Heart left ventricle (tissue), 16 donors: ENCODE measurements around the gene PRMT7. TPM values are rescaled to one million over a fixed set of nuclear protein-coding genes. Genes with fewer than 3 reads are reported as not detected.

Source experiments
- ATAC-seq, 4 donors: fragments of 200-7000 bp; cut with Tn5 transposase; one replicate each; pipeline ENCODE4 v1.9.1; 2020 to 2022; ENCODE audit warnings: moderate library complexity in 4 of 4, mild to moderate bottlenecking in 3 of 4, moderate number of reproducible peaks in 1 of 4
- DNase-seq, 5 donors: peaks; one replicate each; pipeline ENCODE4 v3.0.0-alpha.2; 2020
- H3K27ac ChIP-seq, 12 donors: fragments of 200-600 bp; sonication (generic) in 4 of 12; one replicate each; pipeline versions ENCODE4 v1.5.0 to v1.8.0; 2016 to 2022; ENCODE audit warnings: mild to moderate bottlenecking in 2 of 12
- H3K27me3 ChIP-seq, 9 donors: fragments of 200-600 bp; sonication (generic) in 2 of 9; one replicate each; pipeline versions ENCODE4 v1.5.1 to v1.8.0; 2016 to 2022; ENCODE audit warnings: mild to moderate bottlenecking in 3 of 9
- H3K36me3 ChIP-seq, 9 donors: fragments of 200-600 bp; sonication (generic) in 2 of 9; one replicate each; pipeline versions ENCODE4 v1.5.0 to v1.8.0; 2018 to 2022; ENCODE audit warnings: mild to moderate bottlenecking in 2 of 9
- H3K4me1 ChIP-seq, 12 donors: fragments of 200-600 bp; sonication (generic) in 4 of 12; one replicate each; pipeline versions ENCODE4 v1.5.0 to v1.8.0; 2016 to 2022; ENCODE audit warnings: mild to moderate bottlenecking in 3 of 12
- H3K4me3 ChIP-seq, 12 donors: fragments of 200-600 bp; sonication (generic) in 4 of 12; one replicate each; pipeline versions ENCODE4 v1.5.0 to v1.8.0; 2017 to 2022; ENCODE audit warnings: mild to moderate bottlenecking in 9 of 12, moderate library complexity in 4 of 12
- H3K9me3 ChIP-seq, 12 donors: fragments of 200-600 bp; sonication (generic) in 4 of 12; one replicate each; pipeline versions ENCODE4 v1.5.0 to v1.8.0; 2016 to 2022; ENCODE audit warnings: mild to moderate bottlenecking in 1 of 12
- POLR2A ChIP-seq, 2 donors: fragments of 450-650 bp; IDR thresholded peaks; one replicate each; pipeline ENCODE4 v1.6.1; 2017; ENCODE audit warnings: antibody characterized with exemption in 2 of 2, mild to moderate bottlenecking in 2 of 2, moderate library complexity in 2 of 2
- WGBS, 4 donors: extraction: QIAGEN DNeasy Blood & Tissue Kit in 2 of 4; methylation state at CpG; one replicate each; pipeline versions ENCODE4 v1.1.5 to v1.1.7; 2013 to 2018; 5-methylcytosine and 5-hydroxymethylcytosine counted together
- intact Hi-C, 10 donors: fragments of 100-400 bp; cut with DNase I; formaldehyde crosslinking; loops; one replicate each; pipeline versions ENCODE4 v1.11.1 to v1.14.2; 2022
- polyA plus RNA-seq, 2 donors: library from polyadenylated mRNA; stranded (reverse); fragments of 200-250 nt; gene quantifications; one replicate each; pipeline ENCODE4 v1.2.3, GENCODE V29; 2013
- total RNA-seq, 9 donors: library from RNA; depleted of rRNA in 2 of 9; stranded (reverse); fragments of >200 nt in 2 of 9; fragmentation: NEBNext Ultra II Directional in 3 of 9; extraction: Animal tissue kit (Norgen Biotek cat#: 25700) in 3 of 9; gene quantifications; one replicate each; pipeline versions ENCODE4 v1.1.0 to v1.2.4, GENCODE V29; 2016 to 2023
- TF ChIP-seq, protein P1 (sequence below), 12 donors: fragments of 200-600 bp; sonication (generic) in 4 of 12; IDR thresholded peaks; one replicate each; pipeline versions ENCODE4 v1.5.0 to v1.8.0; 2018 to 2022; ENCODE audit warnings: antibody characterized with exemption in 12 of 12, mild to moderate bottlenecking in 5 of 12
- donor health status: ischemic (EF 13 %, LVEDD 7.1; RV severe dilation, severe dysfunction).
- donor health status: healthy with polysubstance abuse.
- donor health status: DM: no; HTN: yes; CAD: no.
- donor health status: DM: no; HTN: no; CAD: no.
- donor health status: ischemic (EF 25% LVEDD 6.9; RV normal size, moderate dysfunction).
- donor health status: ischemic (EF 25% LVEDD 5.7; RV mildly dilated, moderate dysfunction).
- donor health status: healthy.
- donor health status: DM: yes; HTN: yes; CAD: no.
- donor health status: ischemic (EF 35%, LVEDD 5.7; RV mildly dilated, moderate dysfunction).
- donor health status: nonischemic (EF 11% LVEDD 7.7; RV severe dilation, severe dysfunction).
- donor health status: DM: yes; HTN: yes; CAD: no.
- donor health status: PGD.
- donor health status: ischemic (EF 29% LVEDD 5.4; RV normal size, mild dysfunction).
- donor health status: nonischemic (EF 23%, LVEDD 6.1; RV moderate dilation, normal function).

PRMT7 gene
- total and polyA plus RNA-seq, 11 donors = 21.0 to 37.4 (median 30.7) TPM

DNA sequence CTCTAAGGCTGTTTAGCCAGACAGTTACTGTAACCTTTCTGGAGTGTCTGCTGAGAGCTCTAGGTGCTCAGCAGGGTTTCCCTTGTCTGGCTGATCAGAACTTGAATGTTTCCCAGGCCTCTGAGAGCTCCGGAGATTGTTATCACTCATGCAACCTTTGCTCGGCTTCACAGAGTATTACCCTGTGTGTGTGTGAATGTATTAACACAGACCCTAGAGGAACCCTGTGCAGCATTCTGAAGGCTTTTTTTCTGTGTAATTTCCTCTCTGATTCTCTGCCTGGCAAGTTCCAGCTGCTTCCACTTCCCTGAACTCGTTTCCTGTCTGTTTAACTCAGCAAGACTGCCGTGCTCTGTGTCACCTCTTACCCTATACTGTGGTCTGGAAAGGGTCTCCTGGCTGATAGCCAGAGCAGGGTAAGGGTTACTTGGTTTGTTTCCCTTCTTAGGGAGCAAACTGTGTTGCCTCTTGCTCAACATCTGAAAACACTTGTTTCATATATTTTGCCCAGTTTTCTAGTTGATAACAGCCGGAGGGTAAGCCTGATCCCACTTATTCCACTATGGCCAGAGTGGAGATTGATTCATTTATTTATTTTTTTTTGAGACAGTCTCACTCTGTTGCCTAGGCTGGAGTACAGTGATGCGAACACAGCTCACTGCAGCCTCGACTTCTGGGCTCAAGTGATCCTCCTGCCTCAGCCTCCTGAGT lies 21.7 kb downstream of the PRMT7 start:
- H3K4me1 ChIP-seq = peaks cover 0 to 35% (median 7%) of the 10 kb centered on the region in 12 donors
- TF ChIP-seq, protein P1, sequence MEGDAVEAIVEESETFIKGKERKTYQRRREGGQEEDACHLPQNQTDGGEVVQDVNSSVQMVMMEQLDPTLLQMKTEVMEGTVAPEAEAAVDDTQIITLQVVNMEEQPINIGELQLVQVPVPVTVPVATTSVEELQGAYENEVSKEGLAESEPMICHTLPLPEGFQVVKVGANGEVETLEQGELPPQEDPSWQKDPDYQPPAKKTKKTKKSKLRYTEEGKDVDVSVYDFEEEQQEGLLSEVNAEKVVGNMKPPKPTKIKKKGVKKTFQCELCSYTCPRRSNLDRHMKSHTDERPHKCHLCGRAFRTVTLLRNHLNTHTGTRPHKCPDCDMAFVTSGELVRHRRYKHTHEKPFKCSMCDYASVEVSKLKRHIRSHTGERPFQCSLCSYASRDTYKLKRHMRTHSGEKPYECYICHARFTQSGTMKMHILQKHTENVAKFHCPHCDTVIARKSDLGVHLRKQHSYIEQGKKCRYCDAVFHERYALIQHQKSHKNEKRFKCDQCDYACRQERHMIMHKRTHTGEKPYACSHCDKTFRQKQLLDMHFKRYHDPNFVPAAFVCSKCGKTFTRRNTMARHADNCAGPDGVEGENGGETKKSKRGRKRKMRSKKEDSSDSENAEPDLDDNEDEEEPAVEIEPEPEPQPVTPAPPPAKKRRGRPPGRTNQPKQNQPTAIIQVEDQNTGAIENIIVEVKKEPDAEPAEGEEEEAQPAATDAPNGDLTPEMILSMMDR (IDR thresholded peaks at IDR 0.05) = no peak
- no peak for TF ChIP-seq POLR2A (IDR thresholded peaks at IDR 0.05)
- H3K27ac ChIP-seq = peak overlapping the region in 10 of 12 donors; percentile 18 to 82 (median 50)
- peak in 3 of 4 donors; percentile 27 to 69 (median 65) for ATAC-seq
- no peaks in the 10 kb centered on the region for H3K27me3 ChIP-seq
- intact Hi-C loops = no loop called here
- no peak overlapping the region for H3K4me3 ChIP-seq
- H3K9me3 ChIP-seq = no peaks in the 10 kb centered on the region
- peaks cover 0 to 76% (median 28%) of the 10 kb centered on the region in 9 donors for H3K36me3 ChIP-seq
- 54 to 59% (median 56%) methylated on average over 7 of the region's 7 CpGs for WGBS, 4 donors
- peak in 3 of 5 donors; percentile 50 to 67 (median 64) for DNase-seq

DNA sequence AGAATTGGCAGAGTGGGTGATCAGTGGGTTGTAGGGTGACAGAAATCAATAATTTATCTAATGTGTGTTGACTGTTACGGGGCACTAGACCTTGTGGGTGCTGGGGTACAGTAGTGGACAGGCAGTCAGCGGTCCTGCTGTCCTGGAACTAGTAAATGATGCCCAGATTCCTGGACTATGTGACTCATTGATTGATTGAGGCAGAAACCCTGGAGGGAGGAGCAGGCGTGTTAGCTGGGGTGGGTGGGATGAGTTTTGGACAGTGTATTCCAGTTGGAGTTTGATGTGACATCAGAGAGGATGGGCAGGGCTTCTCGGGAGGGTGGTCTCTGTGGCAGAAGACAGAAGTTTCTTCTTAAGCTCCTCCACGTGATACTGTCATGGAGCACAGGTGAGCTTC lies 24.4 kb downstream of the PRMT7 start:
- no peak for ATAC-seq
- no peak overlapping the region for H3K27ac ChIP-seq
- no peaks in the 10 kb centered on the region for H3K27me3 ChIP-seq
- TF ChIP-seq POLR2A (IDR thresholded peaks at IDR 0.05) = no peak
- TF ChIP-seq, protein P1 (IDR thresholded peaks at IDR 0.05) = no peak
- no peak for DNase-seq
- intact Hi-C loops = no loop called here
- 89 to 96% (median 94%) methylated on average over 5 of the region's 5 CpGs for WGBS, 4 donors
- H3K4me1 ChIP-seq = peaks cover 0 to 30% (median 6%) of the 10 kb centered on the region in 12 donors
- H3K4me3 ChIP-seq = no peak overlapping the region
- no peaks in the 10 kb centered on the region for H3K9me3 ChIP-seq
- peaks cover 0 to 89% (median 47%) of the 10 kb centered on the region in 9 donors for H3K36me3 ChIP-seq

DNA sequence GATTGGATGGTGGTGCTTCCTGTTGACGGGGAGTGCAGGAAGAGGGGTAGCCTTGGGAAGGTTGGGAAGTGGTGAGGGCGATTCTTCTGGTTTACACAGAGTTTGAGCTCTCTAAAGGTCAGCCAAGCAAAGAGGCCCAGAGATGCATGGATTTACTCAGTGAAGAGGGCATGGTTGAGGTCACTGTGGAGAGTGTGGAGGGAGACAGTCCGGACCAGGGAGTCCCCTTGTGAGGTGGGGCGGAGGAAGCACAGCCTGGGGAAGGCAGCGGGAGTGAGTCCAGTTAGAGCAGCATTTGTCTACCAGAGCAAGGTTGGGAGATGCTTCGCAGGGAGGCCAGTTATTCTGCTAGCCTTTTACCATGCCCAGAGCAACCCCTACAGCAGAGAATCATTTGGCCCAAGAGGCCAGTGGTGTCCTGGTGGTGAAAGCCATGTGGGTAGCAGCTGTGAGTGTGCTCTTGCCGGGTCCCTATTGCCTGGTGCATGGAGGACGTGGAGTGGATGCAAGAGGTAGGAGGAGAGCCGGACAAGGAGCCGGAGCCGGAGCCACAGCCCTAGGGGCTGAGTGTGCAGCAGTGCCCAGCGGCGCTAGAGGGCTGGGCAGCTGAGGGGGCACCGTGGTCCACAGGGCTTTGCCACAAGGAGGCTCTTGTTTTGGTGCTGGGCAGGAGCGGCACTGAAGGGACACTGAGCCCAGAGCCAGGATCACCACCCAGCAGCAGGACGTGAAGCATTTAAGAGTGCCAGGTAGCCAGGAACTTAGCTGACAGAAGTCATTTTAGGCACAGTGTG lies 27.7 kb downstream of the PRMT7 start:
- Histone ChIP-seq H3K27ac (no peak overlapping the region), H3K4me3 (no peak overlapping the region), H3K9me3 (no peaks in the 10 kb centered on the region), H3K27me3 (no peaks in the 10 kb centered on the region), H3K36me3 (peaks cover 0 to 94% (median 74%) of the 10 kb centered on the region in 9 donors), H3K4me1 (peaks cover 0 to 5% (median 0%) of the 10 kb centered on the region in 12 donors)
- intact Hi-C loops = no loop called here
- TF ChIP-seq, protein P1 (IDR thresholded peaks at IDR 0.05) = no peak
- TF ChIP-seq POLR2A (IDR thresholded peaks at IDR 0.05) = no peak
- 91 to 96% (median 92%) methylated on average over 16 of the region's 16 CpGs for WGBS, 4 donors
- DNase-seq = no peak
- no peak for ATAC-seq

- TF ChIP-seq POLR2A (IDR thresholded peaks at IDR 0.05) = no peak
- TF ChIP-seq, protein P1 (IDR thresholded peaks at IDR 0.05) = no peak
- no peak overlapping the region for H3K27ac ChIP-seq
- peaks cover 0 to 88% (median 74%) of the 10 kb centered on the region in 9 donors for H3K36me3 ChIP-seq
- DNase-seq = no peak
- no peak overlapping the region for H3K4me3 ChIP-seq
- H3K4me1 ChIP-seq = peaks cover 0 to 9% (median 0%) of the 10 kb centered on the region in 12 donors
- no peak for ATAC-seq
- no peaks in the 10 kb centered on the region for H3K27me3 ChIP-seq
- intact Hi-C loops = no loop called here
- WGBS, 4 donors = 91 to 94% (median 93%) methylated on average over 13 of the region's 13 CpGs
- no peaks in the 10 kb centered on the region for H3K9me3 ChIP-seq
These were observed 28.4 kb downstream of the PRMT7 start for GRCh38 chr16:68339214-68339613.
